Left lobe of liver (tissue), 2 donors: ENCODE measurements around the gene ZNF600. TPM values are rescaled to one million over a fixed set of nuclear protein-coding genes. Genes with fewer than 3 reads are reported as not detected.
"Not testable (repeated sequence)": the region's sequence is repeated elsewhere in the genome, so short reads cannot be mapped to it uniquely, and the experiment has no call there.

Experiments
- ATAC-seq: fragments of 200-7000 bp; cut with Tn5 transposase; one replicate; pipeline ENCODE4 v1.9.1; 2020; ENCODE audit warnings: mild to moderate bottlenecking, moderate library complexity
- DNase-seq: peaks from one replicate; pipeline ENCODE4 v3.0.0-alpha.2; 2020; ENCODE audit warnings: low spot score
- total RNA-seq: library from RNA; stranded (reverse); gene quantifications from one replicate; pipeline ENCODE4 v1.2.1, GENCODE V29; 2021
- donor health status: DM: no; HTN: no; CAD: no; lungs with moderate emphysema.
- donor health status: DM: no; HTN: yes; CAD: no.

The ZNF600 gene
- total RNA-seq, result 3.1 TPM

- DNase-seq (peak; percentile 92), ATAC-seq (peak; percentile 100)
Measured at GRCh38 chr19:52786464-52787354, at the start of gene ZNF600. Gene ZNF600, minus strand, starts transcription at chr19:52786791. Its CDS starts 7,903 bp downstream, at chr19:52778888.

GRCh38 chr19:52834289-52834688 is 47.7 kb upstream of the ZNF600 start:
- ATAC-seq, DNase-seq: not testable (repeated sequence)

- ATAC-seq, DNase-seq: not testable (repeated sequence)
Measured at GRCh38 chr19:52833541-52833940, 47.0 kb upstream of the ZNF600 start.

GRCh38 chr19:52829866-52830265 is 43.3 kb upstream of the ZNF600 start:
- DNase-seq, ATAC-seq: not testable (repeated sequence)

GRCh38 chr19:52825765-52826164 is 39.2 kb upstream of the ZNF600 start:
- ATAC-seq, result no peak
- no peak for DNase-seq

- no peak for DNase-seq
- ATAC-seq, result no peak
Measured at GRCh38 chr19:52823676-52824075, 37.1 kb upstream of the ZNF600 start.

GRCh38 chr19:52821204-52821960 is 34.8 kb upstream of the ZNF600 start, which contains the start of gene ZNF28:
Gene ZNF28, minus strand, starts transcription at chr19:52821633. Its CDS starts 3,675 bp downstream, at chr19:52817958.
- DNase-seq, result peak; percentile 56
- ATAC-seq, result peak; percentile 98

- DNase-seq, result not testable (repeated sequence)
Measured at GRCh38 chr19:52820472-52821203, 34.0 kb upstream of the ZNF600 start.

GRCh38 chr19:52809801-52810200 is 23.2 kb upstream of the ZNF600 start:
- DNase-seq, result no peak
- ATAC-seq, result no peak

More at GRCh38 chr19:52820472-52821203, 34.0 kb upstream of the ZNF600 start:
- ATAC-seq, result not testable (repeated sequence)

- not testable (repeated sequence) for ATAC-seq, DNase-seq
Measured at GRCh38 chr19:52799950-52800640, 13.5 kb upstream of the ZNF600 start.

- DNase-seq, result no peak
- ATAC-seq, result no peak
Measured at GRCh38 chr19:52789440-52789839, 2.8 kb upstream of the ZNF600 start.

- ATAC-seq (peak; percentile 53), DNase-seq (peak; percentile 45)
Measured at GRCh38 chr19:52786078-52786463, 520 bp downstream of the ZNF600 start.

GRCh38 chr19:52785506-52785905 is 1.1 kb downstream of the ZNF600 start:
- no peak for DNase-seq
- no peak for ATAC-seq

GRCh38 chr19:52782864-52783263 is 3.7 kb downstream of the ZNF600 start:
- ATAC-seq, DNase-seq: not testable (repeated sequence)

- DNase-seq, result no peak
- ATAC-seq, result no peak
Measured at GRCh38 chr19:52778811-52779210, 7.8 kb downstream of the ZNF600 start.

- DNase-seq, ATAC-seq: not testable (repeated sequence)
Measured at GRCh38 chr19:52756447-52756846, 30.1 kb downstream of the ZNF600 start.

- DNase-seq (no peak), ATAC-seq (no peak)
Measured at GRCh38 chr19:52749780-52750179, 36.8 kb downstream of the ZNF600 start.

GRCh38 chr19:52748336-52748950 is 38.1 kb downstream of the ZNF600 start:
- ATAC-seq (no peak), DNase-seq (no peak)

- DNase-seq, ATAC-seq: not testable (repeated sequence)
Measured at GRCh38 chr19:52745919-52746318, 40.7 kb downstream of the ZNF600 start.

GRCh38 chr19:52743091-52743490 is 43.5 kb downstream of the ZNF600 start:
- ATAC-seq (no peak), DNase-seq (no peak)
